Activated B cell treated with CpG ODN at 0.5 μM for 24 hours (primary cell): ENCODE data around the gene MAT2A. TPM values are rescaled to one million over a fixed set of nuclear protein-coding genes. Genes with fewer than 3 reads are reported as not detected.

Experiments
- ATAC-seq: fragments of 200-7000 bp; cut with Tn5 transposase; one replicate; pipeline ENCODE4 v1.10.0; 2021; ENCODE audit warnings: low read depth, mild to moderate bottlenecking, moderate library complexity
- CTCF ChIA-PET: fragments of 350-600 bp; sonication (Branson Sonifier 250); formaldehyde crosslinking; loops from one replicate; lab custom pipeline; 2021; ENCODE audit warnings: antibody characterized with exemption; lab: Charles Lee
- POLR2A ChIA-PET: fragments of 350-600 bp; sonication (Branson Sonifier 250); formaldehyde crosslinking; loops from one replicate; lab custom pipeline; 2021; ENCODE audit warnings: antibody characterized with exemption; lab: Charles Lee
- DNase-seq: peaks from one replicate; pipeline ENCODE4 v3.0.0; 2022
- H3K27ac Mint-ChIP-seq: one replicate; pipeline ENCODE4 v1.8.0; 2020; ENCODE audit warnings: mixed read lengths
- H3K27me3 Mint-ChIP-seq: one replicate; pipeline ENCODE4 v1.8.0; 2021; ENCODE audit warnings: mixed read lengths
- H3K36me3 Mint-ChIP-seq: one replicate; pipeline ENCODE4 v1.8.0; 2021; ENCODE audit warnings: low read depth, mixed read lengths
- H3K4me1 Mint-ChIP-seq: one replicate; pipeline ENCODE4 v1.8.0; 2021; ENCODE audit warnings: mixed read lengths
- H3K4me3 Mint-ChIP-seq: one replicate; pipeline ENCODE4 v1.8.0; 2020; ENCODE audit warnings: mild to moderate bottlenecking, mixed read lengths
- H3K9me3 Mint-ChIP-seq: one replicate; pipeline ENCODE4 v1.8.0; 2020; ENCODE audit warnings: mixed read lengths
- intact Hi-C: fragments of 100-400 bp; cut with micrococcal nuclease; formaldehyde crosslinking; loops from one replicate; pipeline ENCODE4 v1.15.1; 2024
- total RNA-seq: library from RNA; stranded (reverse); gene quantifications from 2 replicates; pipeline ENCODE4 v1.2.3, GENCODE V29; 2022
- TF ChIP-seq, protein P1 (sequence below): fragments of 200-600 bp; IDR thresholded peaks from one replicate; pipeline ENCODE4 v1.8.0; 2022; ENCODE audit warnings: antibody characterized with exemption, mild to moderate bottlenecking

The MAT2A gene
- total RNA-seq, 1 donor from 2014 or later, result 265 TPM

GRCh38 chr2:85524336-85524908, 14.5 kb upstream of the MAT2A start:
- Mint-ChIP-seq H3K4me3 (no peak overlapping the region), H3K9me3 (no peaks in the 10 kb centered on the region), H3K27me3 (peaks cover 12% of the 10 kb centered on the region), H3K4me1 (peaks cover 6% of the 10 kb centered on the region), H3K36me3 (no peaks in the 10 kb centered on the region), H3K27ac (no peak overlapping the region)
- DNase-seq (no peak), ATAC-seq (no peak)
- ChIA-PET POLR2A (interaction anchor here (1.2 kb wide), 1 partner anchor 14 kb away, joined by 3 read pairs; the partner anchor contains the start of gene MAT2A), CTCF (no interaction called here)
- intact Hi-C loops, result no loop called here
- TF ChIP-seq, protein P1, sequence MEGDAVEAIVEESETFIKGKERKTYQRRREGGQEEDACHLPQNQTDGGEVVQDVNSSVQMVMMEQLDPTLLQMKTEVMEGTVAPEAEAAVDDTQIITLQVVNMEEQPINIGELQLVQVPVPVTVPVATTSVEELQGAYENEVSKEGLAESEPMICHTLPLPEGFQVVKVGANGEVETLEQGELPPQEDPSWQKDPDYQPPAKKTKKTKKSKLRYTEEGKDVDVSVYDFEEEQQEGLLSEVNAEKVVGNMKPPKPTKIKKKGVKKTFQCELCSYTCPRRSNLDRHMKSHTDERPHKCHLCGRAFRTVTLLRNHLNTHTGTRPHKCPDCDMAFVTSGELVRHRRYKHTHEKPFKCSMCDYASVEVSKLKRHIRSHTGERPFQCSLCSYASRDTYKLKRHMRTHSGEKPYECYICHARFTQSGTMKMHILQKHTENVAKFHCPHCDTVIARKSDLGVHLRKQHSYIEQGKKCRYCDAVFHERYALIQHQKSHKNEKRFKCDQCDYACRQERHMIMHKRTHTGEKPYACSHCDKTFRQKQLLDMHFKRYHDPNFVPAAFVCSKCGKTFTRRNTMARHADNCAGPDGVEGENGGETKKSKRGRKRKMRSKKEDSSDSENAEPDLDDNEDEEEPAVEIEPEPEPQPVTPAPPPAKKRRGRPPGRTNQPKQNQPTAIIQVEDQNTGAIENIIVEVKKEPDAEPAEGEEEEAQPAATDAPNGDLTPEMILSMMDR, result no peak

DNA sequence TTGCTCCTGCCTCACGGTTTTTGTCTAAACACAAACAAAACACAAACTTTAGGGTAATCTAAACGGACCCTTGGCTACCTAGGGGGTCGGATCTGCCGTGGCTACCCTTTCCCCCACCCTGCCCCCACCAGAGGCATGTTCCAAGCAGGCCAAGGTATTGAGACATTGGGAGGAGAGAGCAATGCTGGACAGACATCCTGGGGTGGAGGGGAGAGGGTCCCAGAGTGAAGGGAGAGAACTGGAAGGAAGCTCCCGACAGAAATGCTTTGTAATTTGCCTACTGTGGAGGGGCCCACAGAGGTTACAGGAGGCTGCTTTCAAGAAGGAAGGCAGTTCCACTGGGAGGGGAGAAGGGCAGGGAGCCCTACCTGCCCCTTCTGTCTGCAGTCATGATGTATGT, 13.9 kb upstream of the MAT2A start:
- peaks cover 6% of the 10 kb centered on the region for H3K4me1 Mint-ChIP-seq
- no peak overlapping the region for H3K27ac Mint-ChIP-seq
- ChIA-PET POLR2A (interaction anchor here (1.2 kb wide), 1 partner anchor 14 kb away, joined by 3 read pairs; the partner anchor contains the start of gene MAT2A), CTCF (no interaction called here)
- DNase-seq, result no peak
- TF ChIP-seq, protein P1, result no peak
- H3K27me3 Mint-ChIP-seq, result peaks cover 12% of the 10 kb centered on the region
- no peak overlapping the region for H3K4me3 Mint-ChIP-seq
- no peaks in the 10 kb centered on the region for H3K9me3 Mint-ChIP-seq
- ATAC-seq, result no peak
- H3K36me3 Mint-ChIP-seq, result no peaks in the 10 kb centered on the region
- intact Hi-C loops, result no loop called here

- Mint-ChIP-seq H3K36me3 (no peaks in the 10 kb centered on the region), H3K27ac (no peak overlapping the region), H3K9me3 (no peaks in the 10 kb centered on the region), H3K4me3 (no peak overlapping the region), H3K4me1 (peaks cover 6% of the 10 kb centered on the region), H3K27me3 (peaks cover 12% of the 10 kb centered on the region)
- ChIA-PET POLR2A (no interaction called here), CTCF (no interaction called here)
- DNase-seq, result no peak
- intact Hi-C loops, result no loop called here
- TF ChIP-seq, protein P1, result no peak
- ATAC-seq, result no peak
These were observed 13.4 kb upstream of the MAT2A start for GRCh38 chr2:85525567-85525966.

- TF ChIP-seq, protein P1, result no peak
- intact Hi-C loops, result no loop called here
- Mint-ChIP-seq H3K9me3 (no peaks in the 10 kb centered on the region), H3K36me3 (no peaks in the 10 kb centered on the region), H3K4me1 (peaks cover 6% of the 10 kb centered on the region), H3K4me3 (no peak overlapping the region), H3K27ac (no peak overlapping the region), H3K27me3 (peaks cover 12% of the 10 kb centered on the region)
- ChIA-PET CTCF (no interaction called here), POLR2A (no interaction called here)
- no peak for ATAC-seq
- DNase-seq, result no peak
These were observed 11.2 kb upstream of the MAT2A start for GRCh38 chr2:85527787-85528186.

- no peak overlapping the region for H3K27ac Mint-ChIP-seq
- H3K9me3 Mint-ChIP-seq, result no peaks in the 10 kb centered on the region
- TF ChIP-seq, protein P1, result no peak
- ChIA-PET POLR2A (no interaction called here), CTCF (no interaction called here)
- ATAC-seq (no peak), DNase-seq (no peak)
- intact Hi-C loops, result no loop called here
- H3K36me3 Mint-ChIP-seq, result no peaks in the 10 kb centered on the region
- peaks cover 10% of the 10 kb centered on the region for H3K27me3 Mint-ChIP-seq
- H3K4me3 Mint-ChIP-seq, result no peak overlapping the region
- peaks cover 6% of the 10 kb centered on the region for H3K4me1 Mint-ChIP-seq
These were observed 10.6 kb upstream of the MAT2A start for GRCh38 chr2:85528355-85528754.
